G401.6 (cell line): Measurements from ENCODE around the gene BLOC1S1.
"Not testable (repeated sequence)": the region's sequence is repeated elsewhere in the genome, so short reads cannot be mapped to it uniquely, and the experiment has no call there.

Experiments
- FAIRE-seq: peaks from 2 replicates; lab custom pipeline; 2012; peaks lifted over from hg19 to GRCh38; lab: Jason Lieb, UNC

The BLOC1S1 gene

GRCh38 chr12:55745361-55746173, 29.7 kb downstream of the BLOC1S1 start:
- FAIRE-seq, result no peak

GRCh38 chr12:55746174-55746912, 30.5 kb downstream of the BLOC1S1 start:
- no peak for FAIRE-seq

- FAIRE-seq, result no peak
Observed at GRCh38 chr12:55746913-55747231, 31.0 kb downstream of the BLOC1S1 start.

DNA sequence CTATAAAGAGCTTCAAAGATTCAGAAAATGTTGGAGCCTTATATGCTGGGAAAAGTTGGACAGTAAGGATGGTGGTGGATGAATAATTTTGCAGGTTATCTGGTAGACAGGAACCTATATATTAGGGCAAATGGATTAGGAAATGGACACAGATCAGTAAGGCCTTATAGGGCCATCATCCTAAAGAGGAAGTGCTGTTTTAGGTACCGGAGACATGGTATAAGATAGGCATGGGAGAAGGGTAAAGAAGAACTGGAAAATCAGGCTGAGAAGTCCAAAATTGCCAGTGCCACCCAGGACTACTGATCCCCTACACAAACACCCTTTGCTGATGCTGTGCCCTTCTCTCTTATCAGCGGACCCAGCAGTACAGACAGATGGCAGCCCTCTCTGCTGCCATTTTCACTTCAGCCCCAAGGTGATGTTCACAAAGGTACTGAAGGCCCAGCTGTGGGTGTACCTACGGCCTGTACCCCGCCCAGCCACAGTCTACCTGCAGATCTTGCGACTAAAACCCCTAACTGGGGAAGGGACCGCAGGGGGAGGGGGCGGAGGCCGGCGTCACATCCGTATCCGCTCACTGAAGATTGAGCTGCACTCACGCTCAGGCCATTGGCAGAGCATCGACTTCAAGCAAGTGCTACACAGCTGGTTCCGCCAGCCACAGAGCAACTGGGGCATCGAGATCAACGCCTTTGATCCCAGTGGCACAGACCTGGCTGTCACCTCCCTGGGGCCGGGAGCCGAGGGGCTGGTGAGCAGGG, 32.6 kb downstream of the BLOC1S1 start:
- FAIRE-seq, result no peak

- FAIRE-seq, result no peak
Observed at GRCh38 chr12:55755246-55755645, 39.4 kb downstream of the BLOC1S1 start.

GRCh38 chr12:55757701-55758100, 41.9 kb downstream of the BLOC1S1 start:
- no peak for FAIRE-seq

DNA sequence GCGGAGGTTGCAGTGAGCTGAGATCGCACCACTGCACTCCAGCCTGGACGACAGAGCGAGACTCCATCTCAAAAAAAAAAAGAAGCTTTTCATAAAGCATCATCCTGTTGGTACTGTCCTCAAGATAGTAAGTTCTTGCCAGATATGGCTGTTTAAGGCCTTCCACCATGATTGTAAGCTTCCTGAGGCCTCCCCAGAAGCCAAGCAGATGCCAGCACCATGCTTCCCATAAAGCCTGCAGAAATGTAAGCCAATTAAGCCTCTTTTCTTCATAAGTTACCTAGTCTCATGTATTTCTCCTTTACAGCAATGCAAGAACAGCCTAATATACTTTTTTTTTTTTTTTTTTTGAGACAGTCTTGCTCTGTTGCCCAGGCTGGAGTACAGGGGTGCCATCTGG, 42.7 kb downstream of the BLOC1S1 start:
- not testable (repeated sequence) for FAIRE-seq

DNA sequence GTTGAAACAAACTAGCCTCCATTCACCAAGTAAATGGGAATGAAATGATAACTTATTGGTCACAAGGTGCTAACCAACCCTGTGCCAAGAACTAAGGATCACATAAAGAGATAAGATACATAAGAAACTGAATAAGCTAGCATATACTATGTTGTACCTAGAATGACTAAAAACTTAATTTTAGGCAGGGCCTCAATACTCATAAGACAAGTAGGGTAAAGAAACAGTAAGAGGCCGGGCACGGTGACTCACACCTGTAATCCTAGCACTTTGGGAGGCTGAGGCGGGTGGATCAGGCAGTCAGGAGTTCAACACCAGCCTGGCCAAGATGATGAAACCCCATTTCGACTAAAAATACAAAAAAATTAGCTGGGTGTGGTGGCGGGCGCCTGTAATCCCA, 44.8 kb downstream of the BLOC1S1 start:
- FAIRE-seq, result no peak

DNA sequence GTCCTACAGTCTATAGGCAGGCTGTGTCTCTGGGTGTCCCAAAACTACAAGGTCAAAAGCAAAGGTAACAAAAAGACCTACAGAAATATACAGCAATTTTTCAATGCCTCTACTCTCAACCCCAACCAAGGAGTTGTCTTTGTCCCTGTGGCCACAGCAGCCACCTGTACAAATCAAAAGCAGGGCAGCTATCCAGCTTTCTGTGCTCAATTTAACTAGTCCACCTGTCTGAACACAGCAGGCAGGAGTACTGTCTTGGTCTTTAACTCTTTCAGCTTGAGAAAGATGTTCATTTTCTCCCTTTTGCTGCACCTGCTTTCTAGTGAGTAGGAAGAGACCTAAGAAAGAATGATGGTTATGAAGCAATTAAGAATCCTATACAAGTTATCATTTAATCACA, 46.8 kb downstream of the BLOC1S1 start:
- FAIRE-seq, result no peak

DNA sequence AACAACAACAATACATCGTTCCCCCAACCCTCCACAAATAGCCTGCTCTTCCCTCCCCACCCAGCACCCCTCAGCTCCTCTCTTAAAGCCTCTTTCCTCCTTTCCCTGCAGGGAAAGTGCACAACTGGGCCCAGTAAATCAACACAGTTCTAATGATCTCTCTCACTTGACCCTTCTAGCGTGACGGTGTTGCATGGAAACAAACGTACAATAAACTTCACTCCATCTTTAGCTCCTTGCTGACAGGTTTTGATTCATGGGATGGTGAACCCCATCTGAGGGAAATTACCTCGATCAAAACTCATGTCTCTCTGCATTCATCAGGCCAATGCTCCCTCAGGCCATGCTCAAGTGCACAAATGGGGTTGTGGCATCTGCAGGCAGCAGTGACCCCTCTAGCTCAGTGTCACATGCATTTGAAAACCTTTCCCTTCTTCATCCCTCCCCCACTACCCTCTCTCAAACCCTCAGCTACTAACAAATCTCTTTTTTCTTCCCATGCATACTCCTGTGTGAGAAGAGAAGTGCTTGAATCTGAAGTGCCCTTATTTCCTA, 50.0 kb downstream of the BLOC1S1 start:
- FAIRE-seq, result no peak

DNA sequence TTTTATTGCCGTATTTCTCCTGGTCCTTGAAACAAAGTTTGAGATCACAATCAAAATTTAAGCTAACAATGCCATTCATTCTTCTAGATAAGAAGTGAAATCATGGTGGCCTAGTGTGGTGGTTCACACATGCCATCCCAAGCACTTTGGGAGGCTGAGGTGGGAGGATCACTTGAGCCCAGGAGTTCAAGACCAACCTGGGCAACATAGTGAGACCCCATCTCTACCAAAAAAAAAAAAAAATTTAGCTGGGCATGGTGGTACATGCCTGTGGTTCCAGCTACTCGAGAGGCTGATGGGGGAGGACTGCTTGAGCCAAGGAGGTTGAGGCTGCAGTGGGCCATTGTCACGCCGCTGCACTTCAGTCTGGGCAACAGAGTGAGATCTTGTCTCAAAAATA, 51.3 kb downstream of the BLOC1S1 start:
- FAIRE-seq, result no peak
